Neural crest cell (in vitro differentiated cells): ENCODE measurements around the gene SLC4A1AP. TPM values are rescaled to one million over a fixed set of nuclear protein-coding genes. Genes with fewer than 3 reads are reported as not detected.

ENCODE experiments used
- DNase-seq: peaks from one replicate; pipeline ENCODE4 v3.0.0; 2021; ENCODE audit warnings: low read depth, mixed read lengths, low spot score
- H3K27ac Mint-ChIP-seq: one replicate; pipeline ENCODE4 v1.8.0; 2021; ENCODE audit warnings: mild to moderate bottlenecking, mixed read lengths; ENCODE audit not compliant: unreplicated experiment
- H3K27me3 Mint-ChIP-seq: 2 replicates; pipeline ENCODE4 v1.8.0; 2021; ENCODE audit warnings: low read depth, mild to moderate bottlenecking, mixed read lengths
- H3K36me3 Mint-ChIP-seq: 2 replicates; pipeline ENCODE4 v1.8.0; 2021; ENCODE audit warnings: low read depth, mild to moderate bottlenecking, mixed read lengths
- H3K4me1 Mint-ChIP-seq: 2 replicates; pipeline ENCODE4 v1.8.0; 2021; ENCODE audit warnings: mixed read lengths
- H3K4me3 Mint-ChIP-seq: one replicate; pipeline ENCODE4 v1.8.0; 2021; ENCODE audit warnings: mild to moderate bottlenecking, mixed read lengths
- H3K9me3 Mint-ChIP-seq: 2 replicates; pipeline ENCODE4 v1.8.0; 2021; ENCODE audit warnings: mixed read lengths
- CTCF ChIP-seq: fragments of 200-600 bp; sonication (generic); conservative IDR thresholded peaks from 2 replicates; pipeline ENCODE4 v1.5.0; 2021; ENCODE audit warnings: antibody characterized with exemption, mild to moderate bottlenecking
- total RNA-seq: library from RNA; stranded (reverse); gene quantifications from 2 replicates; pipeline ENCODE4 v1.2.1, GENCODE V29; 2021

Gene SLC4A1AP
- total RNA-seq, 1 donor from 2014 or later = 19.1 TPM

GRCh38 chr2:27742571-27742970 lies 78.9 kb downstream of the SLC4A1AP start:
- no peak for DNase-seq
- H3K27ac Mint-ChIP-seq = no peak overlapping the region
- no peaks in the 10 kb centered on the region for H3K4me1 Mint-ChIP-seq
- TF ChIP-seq CTCF = no peak
- H3K9me3 Mint-ChIP-seq = peaks cover 2% of the 10 kb centered on the region
- no peak overlapping the region for H3K4me3 Mint-ChIP-seq
- no peaks in the 10 kb centered on the region for H3K36me3 Mint-ChIP-seq
- peaks cover 21% of the 10 kb centered on the region for H3K27me3 Mint-ChIP-seq

Other genes starting within 250 kb of the SLC4A1AP start
- gene NRBP1, start 235.3 kb upstream of the SLC4A1AP start, total RNA-seq = 107 TPM in 2 replicates
- gene KRTCAP3, start 221.5 kb upstream of the SLC4A1AP start, total RNA-seq = 5.5 and 6.9 TPM in 2 replicates
- gene IFT172, start 174.1 kb upstream of the SLC4A1AP start, total RNA-seq = 37.0 and 38.4 TPM in 2 replicates
- 14.2 and 17.4 TPM in 2 replicates for gene FNDC4, start 168.7 kb upstream of the SLC4A1AP start, total RNA-seq
- gene GCKR, start 167.1 kb upstream of the SLC4A1AP start, total RNA-seq = 0.42 TPM in 1 of 2 replicates, not detected in the other
- 58.2 and 63.3 TPM in 2 replicates for gene ZNF512, start 80.8 kb upstream of the SLC4A1AP start, total RNA-seq
- 5.8 and 6.0 TPM in 2 replicates for gene CCDC121, start 34.9 kb upstream of the SLC4A1AP start, total RNA-seq
- 46.1 and 48.3 TPM in 2 replicates for gene GPN1, start 34.8 kb upstream of the SLC4A1AP start, total RNA-seq
- 32.4 and 33.8 TPM in 2 replicates for gene SUPT7L, start 275 bp upstream of the SLC4A1AP start, total RNA-seq
- 53.5 and 67.0 TPM in 2 replicates for gene MRPL33, start 107.8 kb downstream of the SLC4A1AP start, total RNA-seq
- 0.79 and 0.86 TPM in 2 replicates for gene RBKS, start 226.5 kb downstream of the SLC4A1AP start, total RNA-seq
- 28.6 and 30.8 TPM in 2 replicates for gene BABAM2, start 226.8 kb downstream of the SLC4A1AP start, total RNA-seq